Suprapubic skin (tissue), 3 donors: ENCODE data around the gene ZNF555.

Experiments used
- CTCF ChIP-seq, 2 donors: fragments of 200-600 bp in 1 of 2; fragments of 450-650 bp in 1 of 2; sonication (generic) in 1 of 2; IDR thresholded peaks; one replicate each; pipeline ENCODE4 v1.5.1; 2016 to 2019; ENCODE audit warnings: antibody characterized with exemption in 2 of 2, mild to moderate bottlenecking in 1 of 2, moderate library complexity in 1 of 2
- POLR2AphosphoS5 ChIP-seq, 3 donors: sonication (generic); formaldehyde crosslinking; IDR thresholded peaks; one replicate each; pipeline ENCODE4 v1.6.1; 2017; ENCODE audit warnings: antibody characterized with exemption in 3 of 3

- TF ChIP-seq CTCF (IDR thresholded peaks at IDR 0.05), result no peak
- peak in 2 of 3 donors; percentile 73 to 87 for TF ChIP-seq POLR2AphosphoS5 (IDR thresholded peaks at IDR 0.05)
Observed at GRCh38 chr19:2900296-2901252, 59.3 kb downstream of the ZNF555 start, which contains the start of gene ZNF57.
